Measurements from ENCODE around the gene HTR5A.

DNA sequence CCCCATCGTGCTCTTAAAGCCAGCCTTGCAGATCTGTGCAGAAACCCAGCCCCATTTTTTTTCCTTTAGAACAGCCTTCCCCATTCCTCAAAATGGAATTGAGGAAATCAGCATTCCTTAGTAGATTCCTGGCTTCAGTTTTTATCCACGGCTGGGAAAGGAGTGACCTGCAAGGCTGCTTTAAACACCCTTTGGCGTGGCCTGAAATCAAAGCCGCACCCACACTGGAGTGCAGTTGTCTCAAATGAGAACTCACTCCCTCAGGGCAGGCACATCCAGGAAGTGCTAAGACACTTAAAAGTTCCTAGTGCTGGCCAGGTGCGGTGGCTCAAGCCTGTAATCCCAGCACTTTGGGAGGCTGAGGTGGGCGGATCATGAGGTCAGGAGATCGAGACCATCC, 34.8 kb downstream of the HTR5A start:
- TF ChIP-seq NFIC (IDR thresholded peaks at IDR 0.05) (no peak), CEBPB (IDR thresholded peaks at IDR 0.05) (no peak), EGR1 (IDR thresholded peaks at IDR 0.05) (no peak), YY1 (IDR thresholded peaks at IDR 0.05; ENCODE audit: low read depth) (no peak), RAD21 (IDR thresholded peaks at IDR 0.05; ENCODE audit: low read depth) (no peak), TAF1 (IDR thresholded peaks at IDR 0.05; ENCODE audit: low read depth) (no peak), EP300 (IDR thresholded peaks at IDR 0.05; ENCODE audit: borderline replicate concordance) (no peak), USF1 (IDR thresholded peaks at IDR 0.05) (no peak), FOXM1 (IDR thresholded peaks at IDR 0.05; ENCODE audit: borderline replicate concordance, low read depth) (no peak), REST (IDR thresholded peaks at IDR 0.05; ENCODE audit: low read depth) (no peak), TCF12 (IDR thresholded peaks at IDR 0.05; ENCODE audit: low read depth) (no peak)
- TF ChIP-seq, protein P1, sequence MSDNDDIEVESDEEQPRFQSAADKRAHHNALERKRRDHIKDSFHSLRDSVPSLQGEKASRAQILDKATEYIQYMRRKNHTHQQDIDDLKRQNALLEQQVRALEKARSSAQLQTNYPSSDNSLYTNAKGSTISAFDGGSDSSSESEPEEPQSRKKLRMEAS (IDR thresholded peaks at IDR 0.05) = no peak
